ENCODE measurements around the gene TIA1.

DNA sequence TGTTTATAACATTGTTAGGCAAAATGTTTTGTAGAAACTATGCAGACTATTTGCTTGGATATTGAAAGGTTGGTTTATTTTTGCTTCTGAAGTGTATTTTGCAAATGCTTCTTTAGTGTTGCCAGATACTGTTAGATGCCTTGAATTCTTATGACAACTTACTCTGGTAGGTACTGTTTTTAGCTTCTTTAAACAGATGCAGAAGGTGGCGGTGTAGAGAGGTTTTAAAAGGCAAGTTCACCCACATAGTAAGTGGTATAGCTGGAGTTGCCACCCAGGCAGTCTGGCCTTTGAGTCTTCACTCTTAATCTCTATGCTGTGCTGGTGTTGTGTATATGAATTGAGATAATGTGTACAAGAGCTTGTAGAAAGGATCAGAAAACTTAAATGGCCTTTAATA lies 13.1 kb upstream of the TIA1 start:
- TF ChIP-seq, protein P1, sequence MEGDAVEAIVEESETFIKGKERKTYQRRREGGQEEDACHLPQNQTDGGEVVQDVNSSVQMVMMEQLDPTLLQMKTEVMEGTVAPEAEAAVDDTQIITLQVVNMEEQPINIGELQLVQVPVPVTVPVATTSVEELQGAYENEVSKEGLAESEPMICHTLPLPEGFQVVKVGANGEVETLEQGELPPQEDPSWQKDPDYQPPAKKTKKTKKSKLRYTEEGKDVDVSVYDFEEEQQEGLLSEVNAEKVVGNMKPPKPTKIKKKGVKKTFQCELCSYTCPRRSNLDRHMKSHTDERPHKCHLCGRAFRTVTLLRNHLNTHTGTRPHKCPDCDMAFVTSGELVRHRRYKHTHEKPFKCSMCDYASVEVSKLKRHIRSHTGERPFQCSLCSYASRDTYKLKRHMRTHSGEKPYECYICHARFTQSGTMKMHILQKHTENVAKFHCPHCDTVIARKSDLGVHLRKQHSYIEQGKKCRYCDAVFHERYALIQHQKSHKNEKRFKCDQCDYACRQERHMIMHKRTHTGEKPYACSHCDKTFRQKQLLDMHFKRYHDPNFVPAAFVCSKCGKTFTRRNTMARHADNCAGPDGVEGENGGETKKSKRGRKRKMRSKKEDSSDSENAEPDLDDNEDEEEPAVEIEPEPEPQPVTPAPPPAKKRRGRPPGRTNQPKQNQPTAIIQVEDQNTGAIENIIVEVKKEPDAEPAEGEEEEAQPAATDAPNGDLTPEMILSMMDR (conservative IDR thresholded peaks at IDR 0.05; ENCODE audit: low read length): 0 out of 2 replicates have a peak, but pooled peaks have one; percentile 46
- no peak for TF ChIP-seq EZH2phosphoT487 (IDR thresholded peaks at IDR 0.05; ENCODE audit: borderline replicate concordance, low read depth, low read length)
